Fibroblast of the aortic adventitia (primary cell): Measurements from ENCODE around the gene HSD11B1. TPM values are rescaled to one million over a fixed set of nuclear protein-coding genes. Genes with fewer than 3 reads are reported as not detected.

Experiments
- DNase-seq: peaks from one replicate; pipeline ENCODE4 v3.0.0-alpha.2; 2010; ENCODE audit warnings: low read depth
- H3K4me3 ChIP-seq: 2 replicates; pipeline ENCODE4 v1.5.1; 2011; ENCODE audit warnings: low read depth, mild to moderate bottlenecking, control low read depth, low read length, moderate library complexity
- CTCF ChIP-seq: IDR thresholded peaks from 2 replicates; pipeline ENCODE4 v1.5.1; 2011; ENCODE audit warnings: mild to moderate bottlenecking, low read length, control low read depth, inconsistent platforms; ENCODE audit not compliant: insufficient read depth
- total RNA-seq: library from RNA; depleted of rRNA; stranded (reverse); fragments of >200 nt; gene quantifications from 2 replicates; pipeline ENCODE4 v1.2.3, GENCODE V29; 2012; ENCODE audit warnings: low replicate concordance

The HSD11B1 gene
- total RNA-seq, 1 donor: 33.3 TPM

DNA sequence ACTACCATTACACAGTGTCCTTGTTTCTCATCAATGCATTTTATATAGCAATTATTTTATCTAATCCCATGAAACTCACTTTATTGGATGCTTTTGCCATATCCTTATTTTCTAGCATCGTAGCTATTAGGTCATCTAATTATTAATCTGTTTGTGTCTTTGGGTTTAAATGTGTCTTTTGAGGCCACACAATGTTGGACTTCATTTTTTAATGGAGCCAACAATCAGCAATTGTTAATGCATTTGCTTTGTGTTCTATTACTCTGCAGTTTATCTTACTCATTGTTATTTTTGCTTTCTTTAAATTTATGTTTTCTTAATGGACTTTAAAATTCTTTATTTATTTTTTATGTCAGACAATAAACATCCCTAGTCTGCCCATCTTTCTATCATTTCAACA lies 1.8 kb upstream of the HSD11B1 start:
- no peak for TF ChIP-seq CTCF
- no peak for DNase-seq
- H3K4me3 ChIP-seq: no peak overlapping the region

- no peak for DNase-seq
These were observed 677 bp upstream of the HSD11B1 start for GRCh38 chr1:209703834-209704504.

GRCh38 chr1:209705033-209705598 lies 470 bp downstream of the HSD11B1 start:
- H3K4me3 ChIP-seq: no peak overlapping the region
- DNase-seq: peak; percentile 47
- no peak for TF ChIP-seq CTCF

More at GRCh38 chr1:209703834-209704504, 677 bp upstream of the HSD11B1 start:
- no peak overlapping the region for H3K4me3 ChIP-seq
- TF ChIP-seq CTCF: no peak

DNA sequence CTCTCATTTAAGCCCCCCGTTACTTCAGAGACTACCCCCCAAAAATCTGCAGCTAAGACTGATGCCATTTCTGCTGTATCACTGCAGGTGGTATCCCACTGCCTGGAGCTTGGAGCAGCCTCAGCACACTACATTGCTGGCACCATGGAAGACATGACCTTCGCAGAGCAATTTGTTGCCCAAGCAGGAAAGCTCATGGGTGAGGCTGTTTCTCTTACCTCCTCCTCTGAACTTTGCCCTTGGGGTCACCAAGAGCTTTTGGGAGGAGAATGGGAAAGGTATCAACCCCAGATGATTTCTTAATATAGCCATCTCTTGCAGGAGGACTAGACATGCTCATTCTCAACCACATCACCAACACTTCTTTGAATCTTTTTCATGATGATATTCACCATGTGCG lies 2.0 kb downstream of the HSD11B1 start:
- no peak for DNase-seq
- no peak for TF ChIP-seq CTCF
- H3K4me3 ChIP-seq: no peak overlapping the region

DNA sequence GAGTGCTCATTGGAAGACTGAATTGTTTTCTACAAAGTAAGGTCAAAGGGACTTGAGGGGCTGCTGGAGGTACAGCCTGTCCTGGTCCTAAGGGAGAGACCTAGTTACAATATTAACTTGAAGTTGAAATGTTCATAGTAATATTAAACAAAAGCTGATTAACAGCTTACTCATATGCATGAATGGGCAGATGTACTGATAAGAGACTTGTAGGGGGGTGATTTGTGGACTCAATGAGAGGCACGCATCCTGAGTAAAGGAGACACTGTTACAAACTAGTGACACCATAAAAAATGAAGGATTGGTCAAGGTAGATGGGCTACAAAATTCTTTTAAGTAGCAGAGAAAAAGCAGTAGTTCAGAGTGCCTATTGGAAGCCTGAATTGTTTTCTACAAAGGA lies 2.7 kb downstream of the HSD11B1 start:
- DNase-seq: peak; percentile 35
- no peak for TF ChIP-seq CTCF
- H3K4me3 ChIP-seq: no peak overlapping the region

DNA sequence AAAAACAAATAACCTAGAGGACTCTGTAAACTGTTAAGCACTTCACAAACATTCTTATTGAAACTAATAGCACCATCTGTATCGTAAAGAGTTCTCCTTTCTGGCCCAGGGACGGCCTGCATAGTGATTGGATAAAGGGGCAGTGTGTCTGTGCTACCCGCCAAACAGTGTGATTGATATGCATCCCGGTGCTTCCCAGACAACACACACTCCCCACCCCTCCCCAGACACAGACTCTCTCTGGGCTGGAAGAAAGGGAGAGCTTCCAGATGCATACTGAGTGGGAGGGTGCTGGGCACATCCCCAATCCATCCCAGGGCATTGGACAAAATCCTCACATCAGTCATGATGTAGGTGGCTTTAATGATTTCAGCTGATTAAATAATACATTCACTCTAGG lies 3.7 kb downstream of the HSD11B1 start:
- no peak for TF ChIP-seq CTCF
- H3K4me3 ChIP-seq: no peak overlapping the region
- no peak for DNase-seq
